Measurements from ENCODE around the gene SNTN. TPM values are rescaled to one million over a fixed set of nuclear protein-coding genes. Genes with fewer than 3 reads are reported as not detected.
"Not testable (repeated sequence)": the region's sequence is repeated elsewhere in the genome, so short reads cannot be mapped to it uniquely, and the experiment has no call there.

SNTN gene
- total RNA-seq, 1 donor from 2014 or later = not detected

GRCh38 chr3:63644212-63644797 is 8.2 kb upstream of the SNTN start:
- no peak overlapping the region for H3K4me3 Mint-ChIP-seq
- DNase-seq (ENCODE audit: low spot score) = peak; percentile 42
- H3K4me1 ChIP-seq = peaks cover 11% of the 10 kb centered on the region
- H2AFZ ChIP-seq (replicated peaks) = peak overlapping the region; percentile 89
- H3K27me3 Mint-ChIP-seq (ENCODE audit: insufficient read depth, low read depth) = peaks cover 4% of the 10 kb centered on the region
- no peaks in the 10 kb centered on the region for H3K9me3 ChIP-seq (ENCODE audit: low read depth)
- H3K27ac ChIP-seq = no peak overlapping the region
- no peak overlapping the region for H3K9ac ChIP-seq
- H3K79me2 ChIP-seq (ENCODE audit: low read depth) = no peaks in the 10 kb centered on the region
- peak overlapping the region; percentile 56 for H3K4me3 ChIP-seq
- no peaks in the 10 kb centered on the region for H3K9me3 Mint-ChIP-seq
- TF ChIP-seq EZH2phosphoT487 (IDR thresholded peaks at IDR 0.05) (no peak), EZH2 (IDR thresholded peaks at IDR 0.05) (no peak), CTCF (IDR thresholded peaks at IDR 0.05) (no peak)
- H3K27ac Mint-ChIP-seq = no peak overlapping the region
- peak overlapping the region; percentile 83 for H3K4me2 ChIP-seq
- no peaks in the 10 kb centered on the region for H3K36me3 Mint-ChIP-seq
- H4K20me1 ChIP-seq (ENCODE audit: low read depth) = no peaks in the 10 kb centered on the region
- peaks cover 9% of the 10 kb centered on the region for H3F3A ChIP-seq (ENCODE audit: low read depth)
- H3K27me3 ChIP-seq = no peaks in the 10 kb centered on the region
- no peaks in the 10 kb centered on the region for H3K36me3 ChIP-seq
- H3K4me1 Mint-ChIP-seq = peaks cover 10% of the 10 kb centered on the region

- not testable (repeated sequence) for H3K9me3 ChIP-seq (ENCODE audit: low read depth); H3K79me2 ChIP-seq (ENCODE audit: low read depth); H3K27me3 ChIP-seq; H3K27ac Mint-ChIP-seq; H3K27me3 Mint-ChIP-seq (ENCODE audit: insufficient read depth, low read depth); H3K36me3 Mint-ChIP-seq; H3K36me3 ChIP-seq; H3K9ac ChIP-seq; H3F3A ChIP-seq (ENCODE audit: low read depth); H3K9me3 Mint-ChIP-seq; H3K27ac ChIP-seq; H4K20me1 ChIP-seq (ENCODE audit: low read depth)
- Histone ChIP-seq H2AFZ (replicated peaks) (peak overlapping the region; percentile 89), H3K4me1 (peaks cover 11% of the 10 kb centered on the region), H3K4me2 (peak overlapping the region; percentile 83), H3K4me3 (peak overlapping the region; percentile 56)
- peaks cover 10% of the 10 kb centered on the region for H3K4me1 Mint-ChIP-seq
- DNase-seq (ENCODE audit: low spot score) = peak; percentile 68
- H3K4me3 Mint-ChIP-seq = peak overlapping the region; percentile 64
Observed at GRCh38 chr3:63644928-63645781, 7.3 kb upstream of the SNTN start.

DNA sequence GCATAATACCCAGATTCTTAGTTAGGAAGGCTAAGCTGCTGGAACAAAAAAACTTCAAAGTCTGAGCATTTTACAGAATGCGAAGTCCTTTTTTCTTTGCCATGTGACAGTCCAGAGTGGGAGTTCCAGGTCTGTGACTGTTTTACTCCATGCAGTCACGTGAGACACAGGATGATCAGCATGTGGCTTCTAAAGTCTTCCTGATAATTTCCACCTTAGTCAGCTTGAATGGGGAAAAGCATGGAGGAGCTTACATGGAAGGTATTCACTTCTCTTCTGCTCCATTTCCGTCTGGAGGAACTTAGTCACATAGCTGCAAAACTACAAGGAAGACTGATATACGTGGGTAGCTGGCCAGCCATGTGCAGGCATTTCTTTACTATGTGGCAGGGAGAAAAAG is 1.7 kb downstream of the SNTN start:
- TF ChIP-seq EZH2 (IDR thresholded peaks at IDR 0.05) = no peak
- DNase-seq (ENCODE audit: low spot score) = no peak
- Histone ChIP-seq H3K4me1 (no peaks in the 10 kb centered on the region), H3K4me3 (no peak overlapping the region), H3K27ac (no peak overlapping the region), H3K36me3 (no peaks in the 10 kb centered on the region), H3K79me2 (ENCODE audit: low read depth) (no peaks in the 10 kb centered on the region), H3K4me2 (no peak overlapping the region), H3K27me3 (no peaks in the 10 kb centered on the region), H3K9ac (no peak overlapping the region), H3F3A (ENCODE audit: low read depth) (no peaks in the 10 kb centered on the region), H2AFZ (replicated peaks) (no peak overlapping the region), H4K20me1 (ENCODE audit: low read depth) (no peaks in the 10 kb centered on the region), H3K9me3 (ENCODE audit: low read depth) (no peaks in the 10 kb centered on the region)
- Mint-ChIP-seq H3K4me3 (no peak overlapping the region), H3K4me1 (peaks cover 22% of the 10 kb centered on the region), H3K9me3 (no peaks in the 10 kb centered on the region), H3K27ac (no peak overlapping the region), H3K27me3 (ENCODE audit: insufficient read depth, low read depth) (no peaks in the 10 kb centered on the region), H3K36me3 (no peaks in the 10 kb centered on the region)

GRCh38 chr3:63654931-63655330 is 2.5 kb downstream of the SNTN start:
- peaks cover 22% of the 10 kb centered on the region for H3K4me1 Mint-ChIP-seq
- H3K4me2 ChIP-seq = no peak overlapping the region
- H3K36me3 ChIP-seq = no peaks in the 10 kb centered on the region
- H2AFZ ChIP-seq (replicated peaks) = no peak overlapping the region
- H3F3A ChIP-seq (ENCODE audit: low read depth) = no peaks in the 10 kb centered on the region
- no peak overlapping the region for H3K9ac ChIP-seq
- no peak for DNase-seq (ENCODE audit: low spot score)
- H3K27ac Mint-ChIP-seq = no peak overlapping the region
- H3K36me3 Mint-ChIP-seq = no peaks in the 10 kb centered on the region
- H3K9me3 ChIP-seq (ENCODE audit: low read depth) = no peaks in the 10 kb centered on the region
- H3K27ac ChIP-seq = no peak overlapping the region
- H4K20me1 ChIP-seq (ENCODE audit: low read depth) = no peaks in the 10 kb centered on the region
- H3K27me3 ChIP-seq = no peaks in the 10 kb centered on the region
- no peak for TF ChIP-seq EZH2 (IDR thresholded peaks at IDR 0.05)
- no peak for TF ChIP-seq EZH2phosphoT487 (IDR thresholded peaks at IDR 0.05)
- peaks cover 2% of the 10 kb centered on the region for H3K27me3 Mint-ChIP-seq (ENCODE audit: insufficient read depth, low read depth)
- H3K4me3 ChIP-seq = no peak overlapping the region
- no peak overlapping the region for H3K4me3 Mint-ChIP-seq
- no peaks in the 10 kb centered on the region for H3K4me1 ChIP-seq
- no peaks in the 10 kb centered on the region for H3K79me2 ChIP-seq (ENCODE audit: low read depth)
- no peaks in the 10 kb centered on the region for H3K9me3 Mint-ChIP-seq

Measured in neural progenitor cell (in vitro differentiated cells).